GM23248 (cell line): ENCODE measurements around the gene STARD10. TPM values are rescaled to one million over a fixed set of nuclear protein-coding genes. Genes with fewer than 3 reads are reported as not detected.

Source experiments
- DNase-seq: peaks from one replicate; pipeline ENCODE4 v3.0.0-alpha.2; 2015
- H2AFZ ChIP-seq: fragments of 200-600 bp; sonication (generic); 2 replicates; pipeline ENCODE4 v1.6.1; 2016; ENCODE audit warnings: antibody characterized with exemption
- H3F3A ChIP-seq: fragments of 200-600 bp; sonication (generic); 2 replicates; pipeline ENCODE4 v1.6.1; 2016; ENCODE audit warnings: mild to moderate bottlenecking, antibody characterized with exemption, mixed run types; ENCODE audit not compliant: insufficient read depth
- H3K27ac ChIP-seq: fragments of 200-600 bp; sonication (generic); 2 replicates; pipeline ENCODE4 v1.5.1; 2016; ENCODE audit warnings: mild to moderate bottlenecking
- H3K27me3 ChIP-seq: fragments of 200-600 bp; sonication (generic); replicated peaks from 2 replicates; pipeline ENCODE4 v1.6.1; 2016; ENCODE audit warnings: mild to moderate bottlenecking; ENCODE audit not compliant: insufficient read depth
- H3K36me3 ChIP-seq: fragments of 200-600 bp; sonication (generic); 2 replicates; pipeline ENCODE4 v1.6.1; 2016; ENCODE audit warnings: low read depth, mild to moderate bottlenecking
- H3K4me1 ChIP-seq: fragments of 200-600 bp; sonication (generic); 2 replicates; pipeline ENCODE4 v1.6.1; 2016; ENCODE audit warnings: mild to moderate bottlenecking; ENCODE audit not compliant: insufficient read depth
- H3K4me2 ChIP-seq: fragments of 200-600 bp; sonication (generic); one replicate; pipeline ENCODE4 v1.6.1; 2016; ENCODE audit warnings: mild to moderate bottlenecking; ENCODE audit not compliant: unreplicated experiment
- H3K4me3 ChIP-seq: fragments of 200-600 bp; sonication (generic); 2 replicates; pipeline ENCODE4 v1.5.1; 2016; ENCODE audit warnings: mild to moderate bottlenecking
- H3K79me2 ChIP-seq: fragments of 200-600 bp; sonication (generic); 2 replicates; pipeline ENCODE4 v1.6.1; 2016; ENCODE audit warnings: mild to moderate bottlenecking; ENCODE audit not compliant: insufficient read depth
- H3K9ac ChIP-seq: fragments of 200-600 bp; sonication (generic); 2 replicates; pipeline ENCODE4 v1.6.1; 2016; ENCODE audit warnings: mild to moderate bottlenecking
- H3K9me2 ChIP-seq: fragments of 200-600 bp; sonication (generic); 2 replicates; pipeline ENCODE4 v1.6.1; 2016; ENCODE audit warnings: mixed run types, mild to moderate bottlenecking, moderate library complexity; ENCODE audit not compliant: insufficient read depth
- H3K9me3 ChIP-seq: fragments of 200-600 bp; sonication (generic); one replicate; pipeline ENCODE4 v1.6.1; 2017; ENCODE audit warnings: low read depth
- H4K20me1 ChIP-seq: fragments of 200-600 bp; sonication (generic); 2 replicates; pipeline ENCODE4 v1.6.0; 2016; ENCODE audit not compliant: insufficient read depth
- EZH2 ChIP-seq: fragments of 200-600 bp; sonication (generic); IDR thresholded peaks from 2 replicates; pipeline ENCODE4 v1.6.1; 2018; ENCODE audit warnings: antibody characterized with exemption, mild to moderate bottlenecking; ENCODE audit not compliant: insufficient read depth, poor library complexity, severe bottlenecking
- EZH2phosphoT487 ChIP-seq: fragments of 200-600 bp; sonication (generic); IDR thresholded peaks from 2 replicates; pipeline ENCODE4 v1.6.1; 2018; ENCODE audit warnings: antibody characterized with exemption, moderate library complexity, mild to moderate bottlenecking, low read depth; ENCODE audit not compliant: insufficient read depth
- WGBS, 2 experiments: methylation state at CpG; one replicate each; pipeline ENCODE4 v1.1.6; 2015 to 2017; ENCODE audit warnings: low lambda C conversion rate in 2 of 2, low coverage in 1 of 2; ENCODE audit errors: missing lambda C conversion rate in 2 of 2; 5-methylcytosine and 5-hydroxymethylcytosine counted together
- in situ Hi-C: fragments of 300-500 bp; cut with MboI; formaldehyde crosslinking; loops from 2 replicates; pipeline ENCODE4 v1.15.0; 2020
- polyA plus RNA-seq: library from polyadenylated mRNA; unstranded; fragments of >200 nt; fragmentation: Nextera tagmentation; extraction: Ambion mirVana; gene quantifications from 2 replicates; pipeline ENCODE4 v1.2.1, GENCODE V29; 2016
- total RNA-seq: library from RNA; depleted of rRNA; stranded (reverse); fragments of >200 nt; shearing (Covaris generic); gene quantifications from 2 replicates; pipeline ENCODE4 v1.2.3, GENCODE V29; 2014

Gene STARD10
- total and polyA plus RNA-seq, 2 experiments from 2014 or later: 6.6 to 14.7 TPM

- DNase-seq: no peak
- 0 out of 2 replicates have a peak, but pooled peaks cover 3% of the 10 kb centered on the region for H4K20me1 ChIP-seq
- H3K27ac ChIP-seq: no peak overlapping the region
- no peak for TF ChIP-seq EZH2phosphoT487
- no peak for TF ChIP-seq EZH2
- H3K4me1 ChIP-seq: peaks cover 14% of the 10 kb centered on the region
- no peaks in the 10 kb centered on the region for H3K9me3 ChIP-seq
- H3K27me3 ChIP-seq: no peaks in the 10 kb centered on the region
- no peaks in the 10 kb centered on the region for H3F3A ChIP-seq
- no peak overlapping the region for H3K4me2 ChIP-seq
- 75 to 82% methylated on average over 9 of the region's 9 CpGs for WGBS, 2 experiments
- in situ Hi-C loops: loop anchor here (25.0 kb wide), 1 partner anchor 444 kb away; no protein-coding TSS in a partner anchor
- H3K36me3 ChIP-seq: no peaks in the 10 kb centered on the region
- no peak overlapping the region for H3K9ac ChIP-seq
- no peaks in the 10 kb centered on the region for H3K9me2 ChIP-seq
- no peak overlapping the region for H3K4me3 ChIP-seq
- no peak overlapping the region for H2AFZ ChIP-seq
- H3K79me2 ChIP-seq: peaks cover 97% of the 10 kb centered on the region
These were observed 75.7 kb downstream of the STARD10 start for GRCh38 chr11:72718101-72718501.

- Histone ChIP-seq H3K27me3 (no peaks in the 10 kb centered on the region), H3K27ac (no peak overlapping the region), H4K20me1 (0 out of 2 replicates have a peak, but pooled peaks cover 3% of the 10 kb centered on the region), H3K4me1 (peaks cover 10% of the 10 kb centered on the region; the same call in 1 of the 2 replicates), H3K9me3 (no peaks in the 10 kb centered on the region), H3F3A (no peaks in the 10 kb centered on the region), H3K36me3 (no peaks in the 10 kb centered on the region), H3K79me2 (peaks cover 93% of the 10 kb centered on the region), H3K9ac (no peak overlapping the region), H3K9me2 (no peaks in the 10 kb centered on the region), H3K4me2 (no peak overlapping the region), H3K4me3 (no peak overlapping the region), H2AFZ (no peak overlapping the region)
- no peak for TF ChIP-seq EZH2phosphoT487
- TF ChIP-seq EZH2: no peak
- DNase-seq: no peak
- 79 to 84% methylated on average over 12 to 14 of the region's 14 CpGs for WGBS, 2 experiments
- in situ Hi-C loops: loop anchor here (25.0 kb wide), 1 partner anchor 445 kb away; no protein-coding TSS in a partner anchor
These were observed 76.9 kb downstream of the STARD10 start for GRCh38 chr11:72716788-72717435.

GRCh38 chr11:72716290-72716689 lies 77.6 kb downstream of the STARD10 start:
- no peak for DNase-seq
- Histone ChIP-seq H3K4me1 (peaks cover 10% of the 10 kb centered on the region; the same call in 1 of the 2 replicates), H2AFZ (no peak overlapping the region), H3K9me2 (no peaks in the 10 kb centered on the region), H3F3A (no peaks in the 10 kb centered on the region), H3K9me3 (no peaks in the 10 kb centered on the region), H3K36me3 (no peaks in the 10 kb centered on the region), H3K4me3 (no peak overlapping the region), H3K4me2 (no peak overlapping the region), H3K79me2 (peaks cover 87% of the 10 kb centered on the region), H3K9ac (no peak overlapping the region), H4K20me1 (0 out of 2 replicates have a peak, but pooled peaks cover 3% of the 10 kb centered on the region), H3K27ac (no peak overlapping the region), H3K27me3 (no peaks in the 10 kb centered on the region)
- WGBS, 2 experiments: 66% methylated on average over 7 of the region's 7 CpGs
- in situ Hi-C loops: loop anchor here (25.0 kb wide), 1 partner anchor 446 kb away; no protein-coding TSS in a partner anchor
- TF ChIP-seq EZH2 (no peak), EZH2phosphoT487 (no peak)

GRCh38 chr11:72712841-72713240 lies 81.0 kb downstream of the STARD10 start:
- H3K4me3 ChIP-seq: no peak overlapping the region
- H3F3A ChIP-seq: no peaks in the 10 kb centered on the region
- H3K4me2 ChIP-seq: no peak overlapping the region
- no peaks in the 10 kb centered on the region for H4K20me1 ChIP-seq
- no peaks in the 10 kb centered on the region for H3K4me1 ChIP-seq
- H3K9ac ChIP-seq: no peak overlapping the region
- no peak for DNase-seq
- TF ChIP-seq EZH2: no peak
- no peak for TF ChIP-seq EZH2phosphoT487
- no peak overlapping the region for H3K27ac ChIP-seq
- H3K27me3 ChIP-seq: no peaks in the 10 kb centered on the region
- no peaks in the 10 kb centered on the region for H3K9me2 ChIP-seq
- H3K79me2 ChIP-seq: peaks cover 52% of the 10 kb centered on the region
- no peaks in the 10 kb centered on the region for H3K9me3 ChIP-seq
- no peak overlapping the region for H2AFZ ChIP-seq
- in situ Hi-C loops: loop anchor here (25.0 kb wide), 1 partner anchor 449 kb away; no protein-coding TSS in a partner anchor
- WGBS, 2 experiments: 69 to 76% methylated on average over 8 to 10 of the region's 10 CpGs
- H3K36me3 ChIP-seq: no peaks in the 10 kb centered on the region; the same call in 1 of the 2 replicates
